ENCODE data around the gene GALNT17.

The GALNT17 gene

GRCh38 chr7:71461572-71461971 lies 329.6 kb downstream of the GALNT17 start:
- no peak for DNase-seq (ENCODE audit: low spot score)

- no peak for DNase-seq (ENCODE audit: low spot score)
Measured at GRCh38 chr7:71465741-71466189, 333.8 kb downstream of the GALNT17 start.

GRCh38 chr7:71466448-71467145 lies 334.7 kb downstream of the GALNT17 start:
- no peak for DNase-seq (ENCODE audit: low spot score)

- DNase-seq (ENCODE audit: low spot score): no peak
Measured at GRCh38 chr7:71470326-71470725, 338.4 kb downstream of the GALNT17 start.

GRCh38 chr7:71470830-71471229 lies 338.9 kb downstream of the GALNT17 start:
- no peak for DNase-seq (ENCODE audit: low spot score)

- no peak for DNase-seq (ENCODE audit: low spot score)
Measured at GRCh38 chr7:71472962-71473361, 341.0 kb downstream of the GALNT17 start.

GRCh38 chr7:71473366-71473967 lies 341.5 kb downstream of the GALNT17 start:
- DNase-seq (ENCODE audit: low spot score): no peak

- DNase-seq (ENCODE audit: low spot score): no peak
Measured at GRCh38 chr7:71477441-71477840, 345.5 kb downstream of the GALNT17 start.

- DNase-seq (ENCODE audit: low spot score): no peak
Measured at GRCh38 chr7:71479231-71479630, 347.3 kb downstream of the GALNT17 start.

GRCh38 chr7:71480791-71481190 lies 348.8 kb downstream of the GALNT17 start:
- no peak for DNase-seq (ENCODE audit: low spot score)

GRCh38 chr7:71482284-71482683 lies 350.3 kb downstream of the GALNT17 start:
- no peak for DNase-seq (ENCODE audit: low spot score)

GRCh38 chr7:71484380-71484779 lies 352.4 kb downstream of the GALNT17 start:
- no peak for DNase-seq (ENCODE audit: low spot score)

GRCh38 chr7:71485586-71485985 lies 353.6 kb downstream of the GALNT17 start:
- DNase-seq (ENCODE audit: low spot score): no peak

GRCh38 chr7:71486414-71486813 lies 354.5 kb downstream of the GALNT17 start:
- DNase-seq (ENCODE audit: low spot score): no peak

- DNase-seq (ENCODE audit: low spot score): no peak
Measured at GRCh38 chr7:71486856-71487628, 355.1 kb downstream of the GALNT17 start.

GRCh38 chr7:71488308-71488707 lies 356.4 kb downstream of the GALNT17 start:
- no peak for DNase-seq (ENCODE audit: low spot score)

- no peak for DNase-seq (ENCODE audit: low spot score)
Measured at GRCh38 chr7:71491336-71491735, 359.4 kb downstream of the GALNT17 start.

- no peak for DNase-seq (ENCODE audit: low spot score)
Measured at GRCh38 chr7:71495828-71496227, 363.9 kb downstream of the GALNT17 start.

- no peak for DNase-seq (ENCODE audit: low spot score)
Measured at GRCh38 chr7:71497256-71497946, 365.5 kb downstream of the GALNT17 start.

GRCh38 chr7:71498381-71498780 lies 366.4 kb downstream of the GALNT17 start:
- no peak for DNase-seq (ENCODE audit: low spot score)

GRCh38 chr7:71504697-71505441 lies 372.9 kb downstream of the GALNT17 start:
- no peak for DNase-seq (ENCODE audit: low spot score)

- DNase-seq (ENCODE audit: low spot score): no peak
Measured at GRCh38 chr7:71506822-71507221, 374.9 kb downstream of the GALNT17 start.
